GM12874 (cell line): ENCODE results near the gene FAM47E.

Source experiments
- TF ChIP-seq, protein P1 (sequence below): IDR thresholded peaks from 2 replicates; pipeline ENCODE4 v1.5.1; 2011; ENCODE audit warnings: low read depth, mild to moderate bottlenecking, control low read depth, low read length, moderate library complexity; ENCODE audit not compliant: insufficient read depth

FAM47E gene

DNA sequence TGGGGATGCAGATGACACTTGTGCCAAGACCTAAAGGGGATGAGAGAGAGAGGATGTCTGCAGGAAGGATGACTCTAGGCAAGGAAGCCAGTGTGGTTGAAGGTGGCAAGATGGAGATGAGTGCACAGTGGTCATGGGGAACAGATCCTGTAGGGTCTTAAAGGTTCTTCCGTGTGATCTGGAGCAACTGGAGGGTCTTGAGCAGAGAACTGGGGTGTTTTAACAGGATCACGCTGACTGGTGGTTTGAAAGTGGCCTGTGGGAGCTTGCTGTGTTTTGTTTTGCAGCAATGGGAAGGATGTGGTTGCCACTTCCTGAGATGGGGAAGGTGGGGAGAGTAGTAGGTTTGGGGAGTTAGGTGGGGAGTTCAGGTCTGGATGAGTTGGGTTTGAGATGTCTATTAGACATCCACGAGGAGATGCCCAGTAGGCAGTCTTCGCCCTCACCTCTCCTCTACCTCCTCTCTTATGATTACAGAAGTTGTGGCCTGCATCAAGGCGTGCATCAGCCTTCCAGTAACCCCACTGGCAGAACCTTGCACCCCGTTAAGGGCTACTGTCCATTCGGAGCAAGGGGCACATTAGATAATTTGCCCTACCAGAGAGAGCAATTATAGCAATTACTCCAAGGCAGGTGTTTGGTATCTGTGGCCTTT lies 53.6 kb downstream of the FAM47E start:
- TF ChIP-seq, protein P1, sequence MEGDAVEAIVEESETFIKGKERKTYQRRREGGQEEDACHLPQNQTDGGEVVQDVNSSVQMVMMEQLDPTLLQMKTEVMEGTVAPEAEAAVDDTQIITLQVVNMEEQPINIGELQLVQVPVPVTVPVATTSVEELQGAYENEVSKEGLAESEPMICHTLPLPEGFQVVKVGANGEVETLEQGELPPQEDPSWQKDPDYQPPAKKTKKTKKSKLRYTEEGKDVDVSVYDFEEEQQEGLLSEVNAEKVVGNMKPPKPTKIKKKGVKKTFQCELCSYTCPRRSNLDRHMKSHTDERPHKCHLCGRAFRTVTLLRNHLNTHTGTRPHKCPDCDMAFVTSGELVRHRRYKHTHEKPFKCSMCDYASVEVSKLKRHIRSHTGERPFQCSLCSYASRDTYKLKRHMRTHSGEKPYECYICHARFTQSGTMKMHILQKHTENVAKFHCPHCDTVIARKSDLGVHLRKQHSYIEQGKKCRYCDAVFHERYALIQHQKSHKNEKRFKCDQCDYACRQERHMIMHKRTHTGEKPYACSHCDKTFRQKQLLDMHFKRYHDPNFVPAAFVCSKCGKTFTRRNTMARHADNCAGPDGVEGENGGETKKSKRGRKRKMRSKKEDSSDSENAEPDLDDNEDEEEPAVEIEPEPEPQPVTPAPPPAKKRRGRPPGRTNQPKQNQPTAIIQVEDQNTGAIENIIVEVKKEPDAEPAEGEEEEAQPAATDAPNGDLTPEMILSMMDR = no peak

DNA sequence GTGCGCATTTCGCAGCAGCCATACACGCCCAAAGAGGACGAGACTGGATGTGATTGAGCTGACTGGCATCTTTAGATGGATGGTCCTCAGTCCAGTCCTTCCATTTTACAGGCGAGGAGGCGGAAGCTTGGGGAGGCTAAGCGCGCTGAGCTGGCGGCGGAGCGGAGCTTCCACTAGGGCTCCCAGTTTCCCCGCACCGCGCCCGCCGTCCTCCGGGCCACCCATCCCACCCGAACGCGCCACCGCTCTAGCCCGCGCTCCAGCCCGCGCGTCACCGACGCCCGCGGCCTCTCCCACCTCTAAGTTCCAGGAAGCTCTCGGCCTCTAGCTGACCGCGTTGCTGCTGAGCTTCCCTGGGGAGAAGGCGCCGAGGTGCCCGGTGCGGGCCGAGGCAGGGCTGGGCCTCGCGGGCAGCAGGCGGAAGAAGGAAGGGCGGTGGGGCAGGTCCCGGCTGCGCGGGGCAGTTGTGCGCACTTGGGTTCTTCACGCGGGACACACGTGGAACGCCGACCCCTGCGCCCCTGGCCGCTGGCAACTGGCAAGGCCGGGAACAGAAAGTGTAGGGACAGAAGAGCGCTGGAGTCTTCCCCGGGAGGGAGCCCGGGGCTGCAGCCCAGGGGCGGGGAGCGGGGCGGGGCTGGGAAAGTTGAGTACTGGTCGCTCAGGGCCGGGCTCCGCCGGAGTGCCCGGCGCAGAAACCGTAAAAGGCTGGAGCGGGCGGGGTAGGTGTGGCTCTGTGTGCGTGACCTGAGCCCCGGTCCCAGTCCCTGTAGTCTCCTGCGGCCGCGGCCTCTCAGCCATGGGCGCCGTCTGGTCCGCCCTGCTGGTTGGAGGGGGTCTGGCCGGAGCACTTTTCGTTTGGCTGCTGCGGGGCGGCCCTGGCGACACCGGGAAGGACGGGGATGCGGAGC lies 54.7 kb downstream of the FAM47E start, which contains the start of gene STBD1:
STBD1 (plus strand) TSS at position 763 of the 911 bp plus-strand sequence; CDS start at position 800, 37 bp downstream.
- TF ChIP-seq, protein P1 = no peak

DNA sequence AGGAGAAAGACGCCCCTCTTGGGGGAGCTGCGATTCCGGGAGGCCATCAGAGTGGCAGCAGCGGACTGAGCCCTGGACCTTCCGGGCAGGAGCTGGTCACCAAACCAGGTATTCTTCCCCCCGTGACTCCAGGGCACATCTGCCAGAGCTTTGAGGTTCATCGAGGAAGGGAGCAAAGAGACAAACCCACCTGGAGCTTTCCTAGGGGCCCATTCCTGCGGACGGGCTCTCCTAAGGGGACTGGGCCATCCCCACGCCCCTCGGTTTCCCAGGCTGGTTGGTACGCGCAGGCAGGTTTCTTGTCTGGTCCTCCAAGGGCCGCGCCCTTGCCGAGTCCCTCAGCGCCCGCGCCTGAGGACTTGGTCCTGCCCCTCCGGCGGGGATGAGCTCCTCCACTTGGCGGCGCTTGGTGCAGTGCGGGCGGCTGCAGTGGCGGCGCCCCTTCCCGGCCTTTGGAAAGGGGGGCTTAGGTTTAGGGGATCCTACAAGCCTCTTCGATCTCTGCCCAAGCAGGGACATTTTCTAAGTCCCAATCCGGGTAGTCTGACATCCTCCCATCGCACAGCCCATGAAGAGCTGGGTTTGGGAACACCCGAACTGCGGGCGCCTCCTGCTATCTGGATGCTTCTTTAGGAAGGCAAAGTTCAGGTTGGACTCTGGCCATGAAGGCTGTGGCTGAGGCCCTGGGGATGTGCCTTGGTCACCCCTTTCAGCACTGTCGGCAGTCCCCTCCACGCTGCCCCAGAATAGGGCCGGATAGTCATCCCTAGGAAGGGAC lies 55.5 kb downstream of the FAM47E start:
- TF ChIP-seq, protein P1 = no peak

DNA sequence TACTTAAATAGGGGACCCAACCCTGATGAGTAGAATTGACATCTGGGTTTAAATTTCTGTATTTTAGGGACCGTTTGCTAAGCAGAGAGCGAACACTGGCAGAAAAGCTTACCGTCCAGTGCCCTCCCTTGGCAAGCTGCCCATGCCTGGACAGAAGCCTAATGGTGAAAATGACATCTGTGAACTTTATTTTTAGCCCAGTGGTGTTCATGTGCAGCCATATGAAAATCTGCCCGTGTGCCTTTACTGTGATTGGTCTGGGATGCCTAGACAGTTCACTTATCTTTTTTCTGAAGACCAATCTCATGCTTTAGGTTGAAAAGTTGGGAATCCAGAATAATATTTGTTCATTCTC lies 56.1 kb downstream of the FAM47E start:
- TF ChIP-seq, protein P1 = no peak

DNA sequence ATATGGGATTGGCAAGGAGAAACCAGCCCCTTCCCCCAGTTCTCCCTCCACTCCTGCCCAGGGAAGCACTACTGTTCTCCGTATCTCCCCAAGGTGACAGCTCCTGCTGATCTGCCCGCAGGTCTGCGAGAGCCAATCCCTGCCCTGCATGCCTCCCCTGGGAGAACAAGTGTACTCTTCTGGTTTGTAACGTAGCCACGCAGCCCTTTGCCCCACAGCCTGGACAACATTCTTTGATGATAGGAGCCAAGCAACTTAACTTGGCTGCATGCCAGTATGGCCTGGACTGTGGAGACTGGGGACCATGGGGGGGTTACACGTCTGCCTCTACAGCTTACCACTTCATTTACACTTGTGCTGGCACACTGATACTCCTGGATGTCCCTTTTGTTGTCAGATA lies 57.0 kb downstream of the FAM47E start:
- TF ChIP-seq, protein P1 = no peak

DNA sequence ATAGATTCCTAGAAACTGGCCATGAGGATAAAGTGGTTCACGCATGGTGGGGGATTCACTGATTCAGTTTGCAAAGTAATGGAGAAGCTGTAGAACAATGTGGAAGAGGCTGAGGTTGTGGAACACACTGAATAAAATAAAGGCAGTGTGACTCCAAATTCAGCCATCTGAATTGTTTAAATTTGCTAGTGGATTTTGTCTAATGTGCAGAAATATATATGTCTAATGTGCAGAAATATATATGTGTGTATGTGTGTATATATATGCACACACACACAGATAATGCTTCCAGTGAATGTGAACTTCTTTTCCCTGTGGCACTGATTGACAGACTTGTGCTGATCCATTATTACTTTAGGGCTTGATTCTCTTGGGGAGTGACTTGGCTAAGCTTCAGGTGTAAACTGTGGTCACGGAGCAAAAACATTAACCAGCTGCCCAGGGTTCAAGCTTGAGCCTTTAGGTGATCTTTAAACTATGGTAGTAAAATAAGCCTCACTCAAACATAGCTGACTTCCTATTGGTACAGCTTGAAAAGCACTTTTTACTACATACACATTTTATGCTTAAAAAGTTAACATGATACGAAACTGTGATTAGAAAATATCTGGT lies 58.5 kb downstream of the FAM47E start:
- TF ChIP-seq, protein P1 = no peak
